ENCODE data around the gene ATP12A.

DNA sequence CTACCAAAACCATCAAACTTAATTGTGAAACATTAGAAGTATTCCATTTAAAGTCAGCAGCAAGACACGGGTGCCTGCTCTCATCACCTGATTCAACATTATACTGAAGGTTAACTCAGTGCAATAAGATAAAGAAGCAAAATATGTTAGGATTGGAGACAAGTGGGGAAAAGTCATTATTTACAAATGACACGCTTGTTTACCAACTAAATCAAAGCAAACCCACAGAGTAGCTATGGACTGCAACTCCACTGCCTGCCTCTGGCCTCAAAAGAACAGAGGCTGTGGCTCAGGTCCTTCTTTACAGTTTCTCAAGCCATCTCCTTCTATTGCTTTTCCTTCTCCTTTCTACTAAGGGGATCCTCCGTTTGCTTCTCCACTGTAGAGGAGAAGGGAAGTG lies 21.0 kb upstream of the ATP12A start:
- TF ChIP-seq CTCF (IDR thresholded peaks at IDR 0.05; ENCODE audit: control extremely low read depth in 1 of 3, insufficient read depth in 1 of 3, low read depth in 1 of 3, low read length in 3 of 3): no peak
- TF ChIP-seq POLR2AphosphoS5 (IDR thresholded peaks at IDR 0.05; ENCODE audit: low read depth, low read length): no peak
- TF ChIP-seq, protein P1, sequence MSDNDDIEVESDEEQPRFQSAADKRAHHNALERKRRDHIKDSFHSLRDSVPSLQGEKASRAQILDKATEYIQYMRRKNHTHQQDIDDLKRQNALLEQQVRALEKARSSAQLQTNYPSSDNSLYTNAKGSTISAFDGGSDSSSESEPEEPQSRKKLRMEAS (IDR thresholded peaks at IDR 0.05): no peak
- no peak for TF ChIP-seq POLR2A (IDR thresholded peaks at IDR 0.05; ENCODE audit: control extremely low read depth in 1 of 2, low read depth in 2 of 2, low read length in 2 of 2)
- no peak for TF ChIP-seq CEBPB (IDR thresholded peaks at IDR 0.05; ENCODE audit: low read depth, low read length)
- no peak for TF ChIP-seq SIN3A (conservative IDR thresholded peaks at IDR 0.05 in 1 of 2, IDR thresholded peaks at IDR 0.05 in 1 of 2; ENCODE audit: low read depth in 1 of 2, low read length in 2 of 2)
- TF ChIP-seq JUND (IDR thresholded peaks at IDR 0.05; ENCODE audit: low read length): no peak
- TF ChIP-seq BCL11A (IDR thresholded peaks at IDR 0.05; ENCODE audit: low read depth in 2 of 2, low read length in 2 of 2): no peak
- TF ChIP-seq NANOG (IDR thresholded peaks at IDR 0.05; ENCODE audit: insufficient read depth, low read depth, low read length, poor library complexity, severe bottlenecking): no peak

Data from H1 (cell line).